Epithelial cell of proximal tubule (primary cell): ENCODE results near the gene POP4. TPM values are rescaled to one million over a fixed set of nuclear protein-coding genes. Genes with fewer than 3 reads are reported as not detected.
A peak's percentile ranks its signal among the peaks of the same experiment; 100 is the strongest.
"Not testable (repeated sequence)": the region's sequence is repeated elsewhere in the genome, so short reads cannot be mapped to it uniquely, and the experiment has no call there.

Experiments used
- DNase-seq: peaks from one replicate; pipeline ENCODE4 v3.0.0-alpha.2; 2011; ENCODE audit warnings: low read depth
- H3K4me3 ChIP-seq: 2 replicates; pipeline ENCODE4 v1.5.1; 2011; ENCODE audit warnings: low read depth, mild to moderate bottlenecking, low read length
- total RNA-seq: library from RNA; depleted of rRNA; stranded (reverse); fragments of >200 nt; gene quantifications from 2 replicates; pipeline ENCODE4 v1.2.3, GENCODE V29; 2015
- TF ChIP-seq, protein P1 (sequence below): conservative IDR thresholded peaks from 2 replicates; pipeline ENCODE4 v1.5.1; 2012; ENCODE audit warnings: low read depth, mild to moderate bottlenecking, low read length

Gene POP4
- total RNA-seq = 53.5 and 76.3 TPM in 2 replicates

- DNase-seq = peak; percentile 66
- TF ChIP-seq, protein P1, sequence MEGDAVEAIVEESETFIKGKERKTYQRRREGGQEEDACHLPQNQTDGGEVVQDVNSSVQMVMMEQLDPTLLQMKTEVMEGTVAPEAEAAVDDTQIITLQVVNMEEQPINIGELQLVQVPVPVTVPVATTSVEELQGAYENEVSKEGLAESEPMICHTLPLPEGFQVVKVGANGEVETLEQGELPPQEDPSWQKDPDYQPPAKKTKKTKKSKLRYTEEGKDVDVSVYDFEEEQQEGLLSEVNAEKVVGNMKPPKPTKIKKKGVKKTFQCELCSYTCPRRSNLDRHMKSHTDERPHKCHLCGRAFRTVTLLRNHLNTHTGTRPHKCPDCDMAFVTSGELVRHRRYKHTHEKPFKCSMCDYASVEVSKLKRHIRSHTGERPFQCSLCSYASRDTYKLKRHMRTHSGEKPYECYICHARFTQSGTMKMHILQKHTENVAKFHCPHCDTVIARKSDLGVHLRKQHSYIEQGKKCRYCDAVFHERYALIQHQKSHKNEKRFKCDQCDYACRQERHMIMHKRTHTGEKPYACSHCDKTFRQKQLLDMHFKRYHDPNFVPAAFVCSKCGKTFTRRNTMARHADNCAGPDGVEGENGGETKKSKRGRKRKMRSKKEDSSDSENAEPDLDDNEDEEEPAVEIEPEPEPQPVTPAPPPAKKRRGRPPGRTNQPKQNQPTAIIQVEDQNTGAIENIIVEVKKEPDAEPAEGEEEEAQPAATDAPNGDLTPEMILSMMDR = no peak
- peak within 1 kb of the TSS; percentile 94 for H3K4me3 ChIP-seq
Measured at GRCh38 chr19:29605653-29606419, at the start of gene POP4. Gene POP4, plus strand, starts transcription at chr19:29606283. Its CDS starts 36 bp downstream, at chr19:29606319.

GRCh38 chr19:29559110-29559509 lies 47.0 kb upstream of the POP4 start:
- H3K4me3 ChIP-seq, DNase-seq: not testable (repeated sequence)

- TF ChIP-seq, protein P1 = no peak
- no peak for DNase-seq
- H3K4me3 ChIP-seq = no peak overlapping the region
Measured at GRCh38 chr19:29559743-29560142, 46.3 kb upstream of the POP4 start.

GRCh38 chr19:29560313-29561075 lies 45.6 kb upstream of the POP4 start:
- TF ChIP-seq, protein P1 = no peak
- DNase-seq = no peak
- H3K4me3 ChIP-seq = no peak overlapping the region

DNA sequence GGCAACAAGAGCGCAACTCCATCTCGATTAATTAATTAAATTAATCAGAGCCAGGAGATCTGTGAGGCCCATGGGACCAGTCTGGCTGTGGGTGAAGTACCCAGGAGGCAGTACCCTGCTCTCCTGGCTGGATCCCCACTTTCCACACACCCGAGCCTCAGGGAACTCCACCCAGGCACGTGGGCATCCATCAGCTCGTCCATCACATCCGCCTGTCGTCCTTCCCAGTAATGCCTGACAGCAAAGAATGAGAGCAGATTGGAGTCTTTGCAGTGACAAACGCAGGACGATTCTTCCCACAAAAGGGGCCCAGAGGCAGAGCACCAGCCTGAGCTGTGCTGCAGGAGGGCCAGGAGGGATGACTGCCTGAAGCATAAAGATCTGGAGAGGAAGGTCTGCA lies 44.5 kb upstream of the POP4 start:
- H3K4me3 ChIP-seq = no peak overlapping the region
- no peak for DNase-seq
- TF ChIP-seq, protein P1 = no peak

DNA sequence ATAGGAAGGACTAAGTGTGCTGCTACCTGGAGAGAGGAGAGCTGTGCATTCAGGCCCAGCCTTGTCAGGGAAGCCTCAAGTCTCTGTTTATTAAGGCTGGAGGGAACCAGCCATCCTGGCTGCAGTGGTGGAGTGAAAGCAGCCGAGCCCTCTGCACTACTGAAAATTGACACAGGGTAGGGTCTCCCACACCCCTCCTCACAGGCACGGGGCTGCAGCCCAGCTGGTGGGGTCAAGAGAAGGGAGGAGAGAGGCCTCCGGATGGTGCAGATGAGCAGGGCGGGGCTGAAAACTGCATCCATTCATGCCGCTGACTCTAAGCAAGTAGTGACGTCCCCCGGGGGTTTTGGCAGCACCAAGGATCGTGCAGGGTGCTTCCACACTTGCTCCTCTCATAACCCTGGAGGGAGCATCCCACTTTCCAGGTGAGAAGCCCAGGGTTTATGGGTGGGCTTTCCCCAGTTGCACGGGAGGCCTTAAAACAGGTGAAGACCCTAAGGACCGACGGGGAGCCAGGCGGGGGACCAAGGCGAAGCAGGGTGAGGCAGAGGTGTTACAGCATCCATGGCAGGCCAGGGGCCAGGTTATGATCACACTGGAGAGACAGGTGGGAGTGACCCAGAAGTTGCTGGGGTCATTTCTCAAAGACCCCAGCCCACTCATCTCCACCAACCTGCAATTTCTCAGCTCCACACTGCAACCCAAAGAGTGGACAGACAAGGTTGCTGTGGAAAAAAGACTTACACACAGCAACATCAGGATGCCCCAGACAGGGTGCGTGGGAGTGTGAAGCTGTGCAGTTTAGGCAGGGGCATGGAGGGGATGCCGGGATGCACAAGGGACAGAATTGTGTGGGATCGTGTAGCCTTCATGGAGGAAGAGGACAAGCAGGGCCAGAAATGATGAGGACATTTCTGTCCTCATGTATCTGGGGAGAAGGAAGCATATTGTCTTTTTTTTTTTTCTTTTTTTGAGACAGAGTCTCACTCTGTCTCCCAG lies 43.5 kb upstream of the POP4 start:
- TF ChIP-seq, protein P1 = no peak
- H3K4me3 ChIP-seq = no peak overlapping the region

More for the DNA sequence above, 43.5 kb upstream of the POP4 start:
- no peak for DNase-seq
